HG03095 (cell line): ENCODE measurements around the gene WNT5B.
"Not testable (repeated sequence)": the region's sequence is repeated elsewhere in the genome, so short reads cannot be mapped to it uniquely, and the experiment has no call there.

Experiments used
- ATAC-seq: cut with Tn5 transposase; IDR thresholded peaks from one replicate; pipeline ENCODE4 v1.9.1; 2021; ENCODE audit warnings: moderate library complexity; ENCODE audit not compliant: unreplicated experiment

WNT5B gene

DNA sequence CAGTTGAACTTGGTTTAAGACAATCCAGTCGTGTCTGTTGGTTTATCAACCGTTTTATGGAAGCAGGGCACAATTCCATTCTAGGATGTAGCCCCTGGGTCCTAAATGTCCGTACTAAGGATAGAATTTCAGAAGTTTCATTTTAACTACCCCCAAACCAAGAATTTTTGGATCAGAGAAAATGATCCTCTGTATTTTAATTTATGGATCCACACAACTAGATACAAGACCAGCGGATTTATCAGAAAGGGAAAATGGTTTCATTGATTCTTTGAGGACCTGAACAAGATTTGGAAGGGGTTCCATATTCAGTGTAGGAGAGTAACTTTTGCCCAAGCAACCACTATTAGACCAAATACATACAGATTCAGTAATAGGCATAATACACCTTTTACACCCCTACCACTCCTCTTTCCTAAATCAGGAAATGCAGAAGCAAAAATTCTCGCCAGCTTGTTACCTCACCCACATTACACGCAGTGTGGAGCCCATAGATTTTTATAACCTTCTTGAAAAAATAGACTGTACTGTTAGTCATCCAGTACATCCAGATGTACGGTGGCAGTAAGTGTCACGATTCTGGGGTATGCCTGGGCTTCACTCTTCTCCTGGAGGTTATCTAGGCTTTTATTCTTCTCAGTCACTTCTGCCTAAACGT lies 33.2 kb upstream of the WNT5B start:
- no peak for ATAC-seq

DNA sequence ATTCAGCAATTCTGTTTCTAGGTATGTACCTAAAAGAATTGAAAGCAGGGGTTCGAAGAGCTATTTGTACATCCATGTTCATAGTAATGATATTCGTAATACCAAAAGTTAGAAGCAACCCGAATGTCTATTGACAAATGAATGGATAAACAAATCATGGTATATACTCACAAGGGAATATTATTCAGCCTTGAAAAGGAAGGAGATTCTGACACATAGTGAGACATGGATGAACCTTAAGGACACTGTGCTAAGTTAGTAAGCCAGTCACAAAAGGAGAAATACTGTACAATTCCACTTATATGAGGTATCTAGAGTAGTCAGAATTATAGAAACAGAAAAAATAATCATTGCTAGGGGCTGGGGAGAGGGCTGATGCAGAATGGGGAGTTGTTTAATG lies 30.3 kb upstream of the WNT5B start:
- ATAC-seq, result no peak

DNA sequence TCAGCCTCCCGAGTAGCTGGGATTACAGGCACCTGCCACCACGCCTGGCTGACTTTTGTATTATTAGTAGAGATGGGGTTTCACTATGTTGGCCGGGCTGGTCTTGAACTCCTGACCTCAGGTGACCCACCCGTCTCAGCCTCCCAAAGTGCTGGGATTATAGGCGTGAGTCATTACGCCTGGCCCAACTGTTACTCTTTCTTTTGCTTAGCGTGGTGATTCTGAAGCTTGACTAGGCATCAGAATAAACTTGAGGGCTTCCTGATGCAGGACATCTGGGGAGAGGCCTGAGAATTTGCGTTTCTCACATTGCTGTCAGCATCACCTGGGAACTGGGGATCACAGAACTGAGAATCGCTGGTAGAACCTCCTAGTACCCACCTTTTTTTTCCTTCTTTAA lies 26.3 kb upstream of the WNT5B start:
- ATAC-seq, result not testable (repeated sequence)

DNA sequence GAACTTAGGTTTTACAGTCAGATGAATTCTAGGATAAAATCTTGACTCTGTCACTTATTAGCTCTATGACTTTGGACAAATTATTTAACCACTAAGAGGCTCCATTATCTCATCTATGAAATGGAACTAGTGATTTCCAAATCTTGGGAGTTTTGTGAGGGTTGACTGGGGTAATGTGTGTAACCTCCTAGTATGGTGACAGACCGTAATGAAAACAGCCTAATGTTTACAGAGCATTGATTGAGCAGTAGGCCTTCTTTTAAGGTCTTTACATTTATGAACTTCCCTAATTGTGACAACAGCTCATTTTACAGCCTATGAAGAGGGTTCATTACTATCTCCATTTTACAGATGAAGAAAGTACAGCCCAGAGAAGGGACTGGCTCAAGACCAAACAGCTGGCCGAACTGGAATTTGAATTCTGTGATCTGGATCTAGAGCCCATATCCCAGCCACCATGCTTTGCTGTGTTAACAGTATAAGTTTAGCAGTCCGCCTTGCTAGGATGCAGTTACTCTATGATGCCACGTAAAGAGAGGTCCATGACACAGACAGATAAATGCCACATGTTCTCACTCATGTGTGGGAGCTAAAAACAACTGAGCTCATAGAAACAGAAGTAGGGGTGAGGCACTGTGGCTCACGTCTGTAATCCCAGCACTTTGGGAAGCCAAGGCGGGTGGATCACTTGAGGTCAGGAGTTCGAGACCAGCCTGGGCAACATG lies 25.6 kb upstream of the WNT5B start:
- ATAC-seq, result no peak

DNA sequence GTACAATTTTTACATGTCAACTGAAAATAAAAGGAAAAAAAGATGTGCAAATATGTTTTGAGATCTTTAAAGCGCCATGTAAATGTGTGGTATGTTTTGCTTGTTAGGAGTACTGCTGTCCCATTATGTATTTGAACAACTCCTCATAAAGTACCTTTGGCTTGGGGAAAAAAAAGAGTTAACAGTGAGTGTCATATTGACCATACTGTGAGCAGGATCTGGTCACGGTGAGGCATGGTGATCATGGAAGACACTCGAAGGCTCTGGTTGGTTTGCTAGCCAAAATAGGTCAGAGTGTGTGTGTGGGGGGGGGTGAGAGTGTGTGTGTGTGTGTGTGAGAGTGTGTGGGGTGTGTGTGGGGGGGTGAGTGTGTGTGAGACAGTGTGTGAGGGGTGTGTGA lies 24.6 kb upstream of the WNT5B start:
- no peak for ATAC-seq

DNA sequence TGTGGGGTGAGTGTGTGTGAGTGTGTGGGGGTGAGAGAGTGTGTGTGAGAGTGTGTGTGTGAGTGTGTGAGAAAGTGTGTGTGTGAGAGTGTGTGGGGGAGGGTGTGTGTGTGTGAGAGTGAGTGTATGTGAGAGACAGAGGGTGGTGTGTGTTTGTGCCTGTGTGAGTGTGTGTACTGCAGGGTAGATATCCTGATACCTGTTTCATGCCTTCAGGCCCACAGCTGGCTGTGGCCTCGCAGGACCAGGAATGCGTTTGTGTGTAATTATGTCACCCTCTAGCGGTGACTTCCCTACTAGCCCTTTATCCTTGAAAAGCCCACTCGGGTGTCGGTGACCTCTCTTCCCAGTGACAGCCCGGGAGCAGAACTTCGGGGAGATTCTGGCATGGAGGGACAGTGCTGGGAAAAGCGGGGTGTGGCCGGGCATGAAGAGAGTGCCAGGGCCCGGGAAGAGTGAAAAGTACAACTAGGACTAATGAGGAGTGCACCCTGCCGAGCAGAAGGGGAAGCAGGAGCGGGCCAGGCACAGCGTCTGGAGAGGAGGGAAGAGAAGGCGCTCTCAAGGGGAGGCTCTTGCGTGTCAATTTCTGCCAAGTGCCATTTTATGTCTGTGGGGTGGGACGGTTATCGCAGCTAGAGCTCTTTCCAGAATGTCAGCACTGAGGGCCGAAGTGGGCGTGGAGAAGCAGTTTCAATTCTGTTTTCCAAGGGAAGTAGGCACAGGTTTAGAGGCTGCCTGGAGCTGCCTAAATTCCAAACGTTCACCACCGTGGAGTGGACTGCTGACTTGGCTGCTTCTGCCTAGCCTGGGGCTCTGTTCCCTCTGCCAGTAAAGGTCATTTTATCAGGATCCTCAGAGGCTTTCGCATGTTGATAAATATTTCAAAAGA lies 23.7 kb upstream of the WNT5B start:
- peak; percentile 1 for ATAC-seq

DNA sequence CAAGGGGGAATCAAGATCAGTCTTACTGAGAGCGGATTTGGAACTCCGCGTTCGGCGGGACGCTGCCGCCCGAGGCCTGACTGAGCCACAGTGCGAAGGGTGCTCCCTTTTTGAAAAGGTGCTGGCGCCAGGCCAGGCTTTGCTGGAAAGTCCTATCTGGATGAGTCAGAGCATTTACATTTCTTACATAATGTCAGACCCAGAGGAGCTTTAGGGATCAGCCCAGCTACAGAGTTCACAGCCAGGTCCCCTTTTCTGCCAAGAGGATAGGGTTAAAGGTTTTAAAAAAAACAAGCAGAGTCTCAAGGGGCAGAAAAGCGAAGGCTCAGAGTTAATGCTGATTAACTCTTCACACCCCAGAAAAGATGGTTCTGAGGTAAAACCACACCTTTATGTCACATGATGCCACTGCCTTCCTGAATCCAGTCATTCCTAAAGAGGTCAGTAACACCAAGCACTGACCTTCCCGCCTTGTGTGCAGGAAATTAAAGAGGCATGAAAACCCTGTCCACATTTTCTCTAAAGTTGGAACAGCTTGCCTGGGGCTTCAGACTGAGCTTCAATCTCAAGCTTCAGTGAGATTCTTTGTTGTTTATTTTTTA lies 22.9 kb upstream of the WNT5B start:
- peak; percentile 52 for ATAC-seq

DNA sequence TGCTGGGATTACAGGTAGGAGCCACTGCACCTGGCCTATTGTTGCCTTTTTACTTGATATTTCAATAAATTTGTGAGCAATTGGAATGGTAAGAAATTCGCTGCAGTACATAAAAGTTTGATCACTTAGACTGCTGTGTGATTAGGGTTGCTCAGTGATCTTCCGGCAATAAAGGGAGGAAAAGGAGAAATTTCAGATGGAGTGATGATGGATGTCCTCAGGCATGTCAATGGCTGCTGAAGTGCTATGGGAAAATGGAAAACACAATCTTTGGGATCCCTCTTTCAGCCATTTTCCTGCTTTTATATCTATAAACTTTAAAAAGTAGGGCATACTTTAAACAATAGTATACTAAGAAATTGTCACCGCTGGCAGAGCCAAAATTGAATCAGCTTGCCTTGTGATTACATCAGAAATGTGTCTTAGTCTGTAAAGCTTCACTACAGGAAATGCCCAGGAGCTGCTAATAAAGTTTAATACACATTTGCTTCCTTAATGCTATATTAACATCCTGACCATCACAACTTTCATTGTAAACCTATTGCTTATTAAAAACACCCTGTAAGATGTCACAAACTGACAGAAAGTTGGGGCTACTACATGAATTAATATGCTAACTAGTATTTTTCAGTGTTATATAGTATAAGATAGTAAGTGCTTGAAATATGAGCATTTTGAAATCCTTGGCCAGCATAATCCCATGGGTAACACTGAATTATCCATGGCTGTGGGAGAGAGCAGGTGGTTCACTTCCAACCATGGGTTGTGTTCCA lies 20.9 kb upstream of the WNT5B start:
- ATAC-seq, result no peak

DNA sequence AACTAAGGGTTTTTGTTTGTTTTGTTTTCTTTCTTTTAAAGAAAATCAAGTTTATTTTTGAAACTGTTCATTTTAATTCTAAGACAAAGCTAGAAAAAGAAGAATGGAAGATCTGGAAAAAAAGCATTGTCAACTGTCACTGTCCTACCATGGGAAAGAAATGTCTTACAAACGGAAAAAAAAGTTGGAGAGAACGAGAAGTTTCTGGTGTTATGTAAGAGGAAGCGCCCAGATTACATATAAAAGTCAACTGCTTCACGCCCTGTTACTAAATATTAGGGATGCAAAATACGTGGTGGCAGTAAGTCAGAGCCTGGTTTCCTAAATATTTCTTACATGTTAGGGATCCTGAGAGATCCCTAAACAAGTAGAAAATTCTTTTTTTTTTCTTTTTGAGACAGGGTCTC lies 20.3 kb upstream of the WNT5B start:
- no peak for ATAC-seq

DNA sequence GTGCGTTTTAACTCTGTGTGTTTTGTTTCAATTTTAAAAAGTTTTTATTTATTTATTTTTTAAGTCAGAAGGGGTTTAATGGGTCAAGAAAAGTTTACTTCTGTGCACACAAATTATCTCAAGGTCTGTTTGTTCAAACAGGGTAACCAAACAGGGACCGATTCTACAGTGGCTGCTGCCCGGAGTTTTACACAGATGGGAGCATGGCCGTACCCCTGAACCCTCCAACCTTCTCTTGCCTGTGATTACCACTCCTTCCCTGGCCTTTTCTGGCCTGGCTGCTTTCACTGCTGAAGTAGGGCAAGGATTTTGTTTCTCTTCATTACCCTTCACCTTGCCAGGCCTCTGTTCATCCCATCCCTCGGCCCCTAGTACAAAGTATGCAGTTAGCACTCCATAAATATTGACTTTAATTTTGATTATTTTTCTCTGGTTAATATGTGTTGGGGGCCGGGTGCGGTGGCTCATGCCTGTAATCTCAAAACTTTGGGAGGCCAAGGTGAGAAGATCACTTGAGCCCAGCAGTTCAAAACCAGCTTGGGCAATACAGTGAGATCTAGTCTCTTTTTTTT lies 18.9 kb upstream of the WNT5B start:
- no peak for ATAC-seq

DNA sequence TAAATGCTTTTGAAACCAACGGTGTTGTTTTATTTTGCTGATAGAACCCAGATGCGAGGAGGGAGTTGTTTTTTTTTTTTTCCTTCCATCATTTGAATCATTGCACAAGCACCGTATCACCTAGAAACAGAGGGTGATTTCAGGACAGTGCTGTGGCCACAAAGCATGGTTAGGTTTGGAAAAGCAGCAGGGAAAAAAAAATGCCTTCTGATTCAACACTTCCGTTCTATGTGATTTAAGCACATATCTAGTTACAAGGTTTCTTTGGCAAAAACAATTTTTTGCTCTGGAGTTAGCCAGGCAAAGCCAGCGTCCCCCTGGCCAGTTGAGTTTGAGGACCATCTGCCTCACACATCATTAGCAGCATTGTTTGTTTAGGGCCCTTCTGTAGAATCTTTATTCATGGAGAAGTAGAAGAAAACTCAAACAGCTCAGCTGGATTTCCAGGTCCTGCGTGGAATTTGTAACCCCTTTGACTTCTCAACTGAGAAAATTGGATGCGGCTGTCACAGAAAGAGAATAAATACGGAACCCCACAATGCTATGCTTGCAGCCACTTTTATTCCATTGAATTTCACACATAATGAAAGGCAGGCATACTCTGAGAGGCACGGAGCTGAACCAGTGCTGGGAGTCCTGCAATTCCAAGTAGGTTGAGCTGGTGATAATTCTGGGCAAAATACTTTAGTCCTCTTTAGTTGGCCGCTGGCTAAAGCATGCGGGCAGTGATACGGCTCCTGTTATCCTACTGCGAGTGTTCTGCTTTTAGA lies 17.0 kb upstream of the WNT5B start:
- no peak for ATAC-seq

DNA sequence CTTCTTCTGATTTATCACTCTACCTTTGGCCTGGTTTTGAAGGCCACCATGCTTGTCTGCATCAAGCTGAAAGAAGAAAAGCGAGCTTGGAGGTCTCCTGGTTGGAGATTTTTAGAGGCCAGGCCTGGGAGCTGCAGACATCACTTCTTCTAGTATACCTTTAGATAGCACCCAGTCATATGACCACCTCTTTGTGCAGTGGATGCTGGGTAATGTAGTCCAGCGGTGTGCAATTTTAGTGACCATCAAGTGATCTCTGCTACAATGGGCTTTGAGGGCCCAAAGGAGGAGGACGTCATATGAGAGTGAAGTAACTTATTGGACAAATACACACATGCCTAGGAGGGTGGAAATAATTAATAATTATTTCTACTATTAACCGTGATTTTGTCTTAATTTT lies 15.2 kb upstream of the WNT5B start:
- no peak for ATAC-seq

DNA sequence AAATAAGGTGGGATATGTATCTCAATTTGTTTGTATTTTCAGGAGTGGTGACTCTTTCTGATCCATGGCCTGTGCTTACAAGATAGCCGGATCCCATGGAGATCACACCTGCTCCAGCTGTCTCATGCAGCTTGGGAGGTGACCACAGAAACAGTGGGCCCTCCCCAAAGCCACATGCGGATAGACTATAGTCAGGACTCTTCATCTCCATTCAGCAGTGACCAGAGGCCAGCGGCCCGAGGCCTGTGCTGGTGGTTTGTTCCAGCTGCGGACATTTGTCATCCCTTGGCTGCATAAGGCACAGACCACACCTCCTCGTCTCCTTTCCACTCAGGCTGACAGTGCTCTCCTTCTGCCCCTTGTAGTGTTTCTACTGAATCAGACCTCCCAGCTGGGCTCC lies 14.7 kb upstream of the WNT5B start:
- ATAC-seq, result no peak

DNA sequence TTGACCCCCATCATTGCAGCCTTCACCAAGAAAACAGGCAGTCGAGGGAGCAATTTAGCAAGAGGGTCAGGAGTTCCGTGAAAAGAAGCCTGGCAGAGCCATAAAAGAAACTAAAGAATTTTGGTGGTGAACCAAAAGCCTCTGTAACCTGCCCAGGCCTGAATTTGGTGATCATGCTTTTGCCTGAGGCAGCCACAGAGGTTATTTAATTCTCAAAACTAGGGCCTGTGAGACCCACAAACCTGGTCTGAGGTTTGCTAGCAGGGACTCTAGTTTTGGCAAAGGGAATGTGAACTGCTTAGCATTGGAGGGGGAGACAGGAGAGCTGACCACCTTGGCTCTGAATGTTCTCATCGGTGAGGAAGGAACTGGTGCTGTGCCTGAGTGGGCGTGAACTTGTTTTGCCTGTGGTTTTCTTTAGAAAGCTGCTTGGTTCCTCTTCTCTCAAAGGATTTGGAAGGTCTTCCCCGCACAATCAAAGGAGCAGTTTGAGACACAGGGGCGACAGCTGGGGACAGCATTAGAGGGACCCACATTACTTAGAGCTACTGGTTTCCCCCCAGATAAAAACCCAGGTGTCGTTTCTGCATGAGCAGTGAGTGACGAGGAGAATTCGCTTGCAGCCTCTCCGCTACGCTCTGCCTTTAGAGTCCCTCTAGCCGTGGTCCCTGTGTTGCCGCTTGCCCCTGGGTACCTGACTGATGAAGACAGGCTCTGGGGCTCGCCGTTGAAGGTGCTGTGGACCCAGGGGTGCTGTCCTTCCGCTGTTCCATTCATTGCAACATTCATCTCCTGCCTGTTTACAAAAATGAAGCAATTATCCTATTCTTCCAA lies 12.6 kb upstream of the WNT5B start:
- no peak for ATAC-seq

DNA sequence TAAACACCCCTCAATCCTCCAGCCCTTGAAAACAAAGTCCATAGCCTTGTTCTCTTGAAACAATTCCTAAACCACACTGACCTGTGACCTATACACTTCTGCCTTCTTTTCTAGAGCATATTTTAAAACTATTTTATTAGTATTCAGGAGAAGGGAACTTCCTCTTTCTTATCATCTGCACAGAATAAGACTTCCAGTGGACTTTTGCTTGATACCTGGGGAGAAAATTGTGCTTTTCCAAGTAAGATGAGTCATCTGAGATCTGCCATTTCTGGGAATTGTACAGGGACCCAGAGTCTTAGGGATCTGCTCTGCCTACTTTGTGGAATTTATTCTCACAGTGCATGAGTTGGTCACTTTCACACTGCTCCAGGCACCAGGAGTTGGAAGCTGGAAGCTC lies 10.5 kb upstream of the WNT5B start:
- no peak for ATAC-seq

DNA sequence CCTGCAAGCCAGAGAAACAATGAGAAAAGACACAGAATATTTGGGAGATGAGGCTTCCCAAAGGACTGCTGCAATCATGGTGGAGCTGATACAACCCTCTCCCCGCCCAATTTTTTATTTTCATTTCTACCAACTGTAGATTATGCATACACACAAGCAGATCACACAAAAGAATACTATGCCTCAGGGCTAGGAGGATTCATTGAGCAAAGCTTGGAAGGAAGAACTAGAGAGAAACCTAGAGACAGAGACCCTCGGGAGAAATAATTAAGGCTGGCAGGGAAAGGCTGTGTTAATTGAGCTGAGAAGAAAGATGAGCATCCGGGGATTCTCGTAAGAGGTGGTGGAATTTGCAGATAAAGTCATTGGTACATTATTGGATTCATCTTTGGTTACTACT lies 9.9 kb upstream of the WNT5B start:
- ATAC-seq, result no peak

DNA sequence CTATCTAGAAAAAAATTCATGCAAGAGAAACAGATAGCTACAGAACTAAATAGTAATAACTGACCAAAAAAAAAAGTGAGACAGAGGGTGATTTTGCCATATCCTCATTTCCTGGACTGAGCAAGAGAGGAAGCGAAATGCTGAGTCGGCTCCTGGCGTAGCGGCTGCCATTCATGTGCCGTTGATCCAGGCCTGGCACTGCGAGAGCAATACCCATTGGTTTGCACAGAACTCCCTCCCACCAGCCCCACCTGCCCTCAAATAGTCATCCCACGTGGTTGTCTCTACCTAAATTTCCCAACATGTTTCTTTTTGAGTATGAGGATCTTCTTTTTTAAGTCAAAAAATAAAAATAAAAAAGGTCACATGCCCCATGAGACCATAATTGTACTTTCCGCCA lies 9.4 kb upstream of the WNT5B start:
- no peak for ATAC-seq

DNA sequence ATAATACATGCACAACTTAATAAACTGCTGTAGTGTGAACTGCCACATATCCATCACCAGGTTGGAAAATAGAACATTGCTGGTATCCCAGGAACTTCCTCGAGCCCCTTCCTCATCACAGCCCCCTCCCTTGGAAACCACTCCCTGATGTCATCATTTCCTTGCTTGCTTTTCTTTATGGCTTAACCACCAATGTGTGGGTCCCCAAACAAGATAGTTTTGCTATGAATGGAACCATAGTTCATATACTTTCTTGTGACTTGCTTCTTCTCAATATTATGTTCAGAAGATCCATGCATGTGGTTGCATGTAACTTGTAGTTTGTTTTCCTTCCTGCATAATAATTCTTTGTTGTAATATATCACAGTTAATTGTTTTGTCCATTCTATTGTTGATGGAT lies 8.9 kb upstream of the WNT5B start:
- no peak for ATAC-seq

DNA sequence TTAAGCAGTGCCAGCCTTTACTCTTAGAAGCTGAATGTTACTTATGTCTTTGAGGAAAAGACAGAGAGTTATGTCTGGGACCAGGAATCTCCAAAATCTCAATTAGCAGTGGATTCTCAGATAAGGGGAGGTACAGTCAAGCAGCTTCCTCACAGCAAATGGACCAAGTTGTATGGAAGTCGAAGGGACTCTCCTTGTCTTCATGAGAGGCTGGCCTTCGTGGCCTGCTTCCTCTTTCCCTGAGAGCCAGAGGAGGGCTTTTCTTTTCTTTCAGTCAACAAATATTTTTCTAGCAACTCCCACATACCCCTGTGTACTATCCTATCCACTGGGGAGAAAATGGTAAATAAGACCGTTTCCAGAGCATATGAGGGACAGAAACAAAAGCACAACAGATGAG lies 6.6 kb upstream of the WNT5B start:
- no peak for ATAC-seq
